Stimulated activated memory B cell treated with anti-CD40 and anti-IgM and Interleukin-4, amounts not matched to agents 10 μg/mL and 1 μg/mL and 100 μg/mL, for 72 hours (primary cell): ENCODE data around the gene CTNND2.
A peak's percentile ranks its signal among the peaks of the same experiment; 100 is the strongest.

ENCODE experiments used
- ATAC-seq: fragments of 150-1000 bp; cut with Tn5 transposase; 2 replicates; pipeline ENCODE4 v1.10.0; 2021
- H3K27ac Mint-ChIP-seq: one replicate; pipeline ENCODE4 v1.8.0; 2022; ENCODE audit warnings: mild to moderate bottlenecking, mixed read lengths
- H3K27me3 Mint-ChIP-seq: one replicate; pipeline ENCODE4 v1.8.0; 2022; ENCODE audit warnings: mixed read lengths
- H3K36me3 Mint-ChIP-seq: one replicate; pipeline ENCODE4 v1.8.0; 2022; ENCODE audit warnings: mixed read lengths
- H3K4me1 Mint-ChIP-seq: one replicate; pipeline ENCODE4 v1.8.0; 2022; ENCODE audit warnings: mixed read lengths
- H3K4me3 Mint-ChIP-seq: one replicate; pipeline ENCODE4 v1.8.0; 2022; ENCODE audit warnings: mild to moderate bottlenecking, moderate library complexity, mixed read lengths
- H3K9me3 Mint-ChIP-seq: one replicate; pipeline ENCODE4 v1.8.0; 2022; ENCODE audit warnings: mixed read lengths

The CTNND2 gene

DNA sequence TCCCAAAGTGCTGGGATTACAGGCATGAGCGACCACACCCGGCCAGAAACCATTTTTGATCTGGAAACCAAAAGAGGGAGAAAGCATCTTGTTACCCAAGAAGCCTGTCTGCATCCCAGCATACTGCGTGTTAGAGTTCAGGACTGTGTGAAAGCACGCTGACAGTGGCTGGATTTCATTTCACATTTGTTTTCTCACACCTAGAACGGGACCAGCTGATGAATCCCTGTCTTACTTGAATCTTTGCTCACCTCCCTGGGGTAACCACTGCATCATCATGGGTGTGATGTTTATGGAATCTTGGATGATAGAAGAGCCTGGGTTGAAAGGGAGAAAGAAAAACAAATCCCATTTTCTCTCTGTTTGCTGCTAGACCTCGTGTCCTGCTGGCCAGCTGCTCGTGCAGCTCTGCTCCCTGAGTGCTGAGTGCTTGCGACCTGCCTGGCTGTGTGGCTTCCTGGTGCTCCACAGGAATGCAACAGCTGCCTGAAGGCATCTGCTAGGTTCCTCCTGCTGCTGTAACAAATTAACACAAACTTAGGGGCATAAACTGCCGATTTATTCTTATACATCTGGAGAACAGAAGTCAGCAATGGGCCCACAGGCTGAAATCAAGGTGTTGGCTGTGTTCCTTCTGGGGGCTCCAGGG, 764.9 kb downstream of the CTNND2 start:
- H3K9me3 Mint-ChIP-seq: no peaks in the 10 kb centered on the region
- H3K27ac Mint-ChIP-seq: no peak overlapping the region
- H3K27me3 Mint-ChIP-seq: peaks cover 7% of the 10 kb centered on the region
- no peaks in the 10 kb centered on the region for H3K36me3 Mint-ChIP-seq
- no peak overlapping the region for H3K4me3 Mint-ChIP-seq
- no peak for ATAC-seq
- no peaks in the 10 kb centered on the region for H3K4me1 Mint-ChIP-seq

DNA sequence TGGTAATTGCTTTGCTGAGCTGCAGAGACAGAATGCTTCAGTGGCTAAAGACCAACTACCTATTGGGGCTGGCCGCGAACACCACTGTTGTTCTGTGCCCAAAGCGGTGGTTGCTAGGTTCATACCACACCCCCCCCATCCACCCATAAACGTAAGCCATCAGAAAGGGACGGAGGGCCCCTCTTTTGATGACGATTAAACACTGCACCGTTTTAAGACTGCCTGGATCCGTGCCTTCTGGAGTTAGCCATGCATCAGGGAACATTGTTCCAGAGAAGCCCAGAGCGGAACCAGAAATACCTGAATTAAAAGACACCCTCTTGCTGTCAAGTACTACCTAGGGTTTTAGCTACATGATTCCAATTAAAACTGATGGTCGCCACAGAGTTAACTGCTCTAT, 774.1 kb downstream of the CTNND2 start:
- no peaks in the 10 kb centered on the region for H3K4me1 Mint-ChIP-seq
- H3K4me3 Mint-ChIP-seq: no peak overlapping the region
- H3K27me3 Mint-ChIP-seq: peaks cover 15% of the 10 kb centered on the region
- no peak for ATAC-seq
- no peaks in the 10 kb centered on the region for H3K9me3 Mint-ChIP-seq
- H3K36me3 Mint-ChIP-seq: no peaks in the 10 kb centered on the region
- no peak overlapping the region for H3K27ac Mint-ChIP-seq

- Mint-ChIP-seq H3K9me3 (no peaks in the 10 kb centered on the region), H3K27ac (no peak overlapping the region), H3K27me3 (peaks cover 19% of the 10 kb centered on the region), H3K36me3 (no peaks in the 10 kb centered on the region), H3K4me3 (no peak overlapping the region), H3K4me1 (no peaks in the 10 kb centered on the region)
- no peak for ATAC-seq
These were observed 776.2 kb downstream of the CTNND2 start for GRCh38 chr5:11128021-11128420.

- H3K36me3 Mint-ChIP-seq: no peaks in the 10 kb centered on the region
- ATAC-seq: no peak
- H3K4me1 Mint-ChIP-seq: no peaks in the 10 kb centered on the region
- no peak overlapping the region for H3K4me3 Mint-ChIP-seq
- H3K9me3 Mint-ChIP-seq: no peaks in the 10 kb centered on the region
- H3K27me3 Mint-ChIP-seq: peaks cover 19% of the 10 kb centered on the region
- H3K27ac Mint-ChIP-seq: no peak overlapping the region
These were observed 777.4 kb downstream of the CTNND2 start for GRCh38 chr5:11126844-11127243.

DNA sequence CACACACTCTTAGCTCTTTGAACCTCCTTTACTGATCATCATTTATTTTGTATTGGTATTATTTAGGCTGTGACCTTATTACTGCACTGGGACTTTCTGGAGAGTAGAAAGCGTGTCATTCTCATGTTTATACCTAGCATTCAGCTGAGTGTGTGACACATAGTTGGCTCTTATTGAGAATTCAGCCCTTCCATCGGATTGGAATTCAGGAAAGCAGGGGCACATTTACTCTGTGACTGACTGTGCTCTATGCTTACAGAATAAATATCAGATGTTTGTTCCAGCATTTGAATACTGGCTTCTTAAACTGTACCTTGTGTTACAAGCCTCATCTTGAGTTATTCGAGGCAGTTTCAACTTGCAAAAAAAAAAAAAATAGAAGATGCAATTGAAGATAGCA, 782.4 kb downstream of the CTNND2 start:
- no peaks in the 10 kb centered on the region for H3K4me1 Mint-ChIP-seq
- no peaks in the 10 kb centered on the region for H3K9me3 Mint-ChIP-seq
- no peak overlapping the region for H3K4me3 Mint-ChIP-seq
- H3K36me3 Mint-ChIP-seq: no peaks in the 10 kb centered on the region
- H3K27me3 Mint-ChIP-seq: peaks cover 19% of the 10 kb centered on the region
- H3K27ac Mint-ChIP-seq: no peak overlapping the region
- no peak for ATAC-seq

DNA sequence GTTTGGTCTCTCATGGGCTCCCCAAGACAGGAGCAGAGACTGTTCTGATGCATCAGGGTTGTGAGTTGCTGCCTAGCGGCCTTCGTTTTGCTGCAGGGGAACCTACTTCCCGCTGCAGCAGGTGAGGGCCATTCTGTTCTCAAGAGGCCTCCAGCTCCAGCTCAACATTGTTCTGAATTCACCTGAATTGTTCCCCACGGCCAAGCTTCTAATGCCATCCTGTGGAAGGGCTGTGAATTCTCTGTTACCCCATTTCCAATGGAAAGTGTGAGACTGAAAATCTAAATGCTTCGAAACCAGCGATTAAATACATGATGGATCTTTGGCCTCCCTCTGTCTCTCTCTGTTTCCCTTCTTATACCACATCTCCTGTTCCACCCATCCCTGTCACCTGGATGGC, 794.1 kb downstream of the CTNND2 start:
- no peak for ATAC-seq
- no peaks in the 10 kb centered on the region for H3K36me3 Mint-ChIP-seq

DNA sequence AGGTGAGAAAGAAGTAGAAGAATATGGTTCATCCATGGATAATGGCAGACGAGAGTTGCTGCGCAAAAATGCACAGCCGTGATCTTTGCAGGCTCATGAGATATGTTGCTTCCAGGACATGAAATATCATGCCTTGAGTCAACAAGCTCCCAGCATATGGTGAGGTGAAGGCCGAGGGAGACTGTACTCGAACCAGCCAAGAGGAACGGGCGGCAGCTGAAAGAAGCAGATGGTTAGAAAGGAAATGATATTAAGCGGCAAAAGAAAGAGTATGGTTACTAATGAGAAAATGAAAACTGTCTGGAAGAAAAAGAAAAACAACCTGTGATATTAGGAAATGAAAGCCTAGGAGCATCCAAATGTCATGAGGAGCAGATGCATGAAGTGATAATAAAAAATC, 798.5 kb downstream of the CTNND2 start:
- H3K27me3 Mint-ChIP-seq: no peaks in the 10 kb centered on the region
- H3K4me1 Mint-ChIP-seq: no peaks in the 10 kb centered on the region
- H3K9me3 Mint-ChIP-seq: no peaks in the 10 kb centered on the region
- no peak overlapping the region for H3K27ac Mint-ChIP-seq
- H3K4me3 Mint-ChIP-seq: no peak overlapping the region
- ATAC-seq: no peak
- H3K36me3 Mint-ChIP-seq: no peaks in the 10 kb centered on the region

More for the DNA sequence above, 794.1 kb downstream of the CTNND2 start:
- Mint-ChIP-seq H3K27me3 (peaks cover 11% of the 10 kb centered on the region), H3K4me1 (no peaks in the 10 kb centered on the region), H3K4me3 (no peak overlapping the region), H3K9me3 (peaks cover 4% of the 10 kb centered on the region), H3K27ac (no peak overlapping the region)

GRCh38 chr5:11104651-11105112, 799.6 kb downstream of the CTNND2 start:
- H3K4me1 Mint-ChIP-seq: no peaks in the 10 kb centered on the region
- no peak overlapping the region for H3K27ac Mint-ChIP-seq
- H3K9me3 Mint-ChIP-seq: no peaks in the 10 kb centered on the region
- no peak overlapping the region for H3K4me3 Mint-ChIP-seq
- ATAC-seq: no peak
- no peaks in the 10 kb centered on the region for H3K36me3 Mint-ChIP-seq
- H3K27me3 Mint-ChIP-seq: no peaks in the 10 kb centered on the region

DNA sequence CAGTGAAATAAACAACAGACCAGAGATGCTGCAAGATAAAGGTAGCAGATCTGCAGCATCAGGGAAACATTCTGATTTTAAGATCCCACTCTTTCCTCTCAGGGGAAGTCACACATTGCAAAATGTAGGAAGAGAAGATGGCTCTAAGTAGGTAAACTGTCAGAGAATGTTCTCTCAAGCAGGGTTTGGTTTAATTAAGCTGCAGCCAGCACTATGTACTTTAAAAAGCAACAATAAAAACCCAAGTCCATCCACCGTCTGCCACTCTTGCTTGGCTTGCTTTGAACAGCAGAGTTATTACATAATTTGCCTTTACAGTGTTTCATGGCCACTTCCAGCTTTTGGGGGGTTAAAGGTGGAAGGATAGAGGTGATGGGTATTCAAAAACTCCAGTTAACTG, 800.0 kb downstream of the CTNND2 start:
- H3K27me3 Mint-ChIP-seq: no peaks in the 10 kb centered on the region
- H3K4me1 Mint-ChIP-seq: no peaks in the 10 kb centered on the region
- no peaks in the 10 kb centered on the region for H3K36me3 Mint-ChIP-seq
- no peak for ATAC-seq
- H3K27ac Mint-ChIP-seq: no peak overlapping the region
- H3K9me3 Mint-ChIP-seq: no peaks in the 10 kb centered on the region
- H3K4me3 Mint-ChIP-seq: no peak overlapping the region

- Mint-ChIP-seq H3K36me3 (no peaks in the 10 kb centered on the region), H3K27me3 (peaks cover 11% of the 10 kb centered on the region), H3K9me3 (peaks cover 2% of the 10 kb centered on the region), H3K4me1 (no peaks in the 10 kb centered on the region), H3K4me3 (no peak overlapping the region), H3K27ac (no peak overlapping the region)
- ATAC-seq: no peak
These were observed 820.1 kb downstream of the CTNND2 start for GRCh38 chr5:11084111-11084510.

DNA sequence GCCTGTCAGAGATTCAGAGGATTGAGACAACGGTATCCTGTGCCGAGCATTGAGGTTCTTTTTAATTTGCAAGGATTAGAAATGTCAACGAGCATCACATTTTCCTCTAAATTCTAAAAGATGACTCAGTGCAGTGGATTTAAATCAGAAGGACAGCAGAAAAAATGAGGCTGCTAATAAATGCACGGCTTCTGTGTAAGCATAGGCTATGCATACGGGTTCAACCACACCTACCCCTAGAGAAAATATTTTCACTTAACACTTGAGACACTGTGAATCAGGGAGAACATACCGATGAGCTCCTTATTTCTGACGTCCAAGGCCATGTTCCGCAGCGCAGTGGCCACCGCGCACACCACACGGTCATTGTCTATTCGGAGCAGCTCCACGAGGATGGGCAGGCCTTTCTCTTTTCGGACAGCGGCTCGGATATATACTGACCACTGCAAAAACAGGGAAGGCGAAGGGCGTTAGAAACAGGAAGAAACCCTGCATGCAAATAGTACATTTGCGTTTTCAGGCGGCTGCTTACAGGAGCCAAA, 821.8 kb downstream of the CTNND2 start:
- Mint-ChIP-seq H3K27me3 (peaks cover 17% of the 10 kb centered on the region), H3K27ac (no peak overlapping the region), H3K4me3 (no peak overlapping the region), H3K36me3 (no peaks in the 10 kb centered on the region), H3K9me3 (no peaks in the 10 kb centered on the region), H3K4me1 (no peaks in the 10 kb centered on the region)
- no peak for ATAC-seq

GRCh38 chr5:11076945-11077613, 827.2 kb downstream of the CTNND2 start:
- H3K27ac Mint-ChIP-seq: no peak overlapping the region

GRCh38 chr5:11075035-11075805, 829.0 kb downstream of the CTNND2 start:
- Mint-ChIP-seq H3K27me3 (peaks cover 25% of the 10 kb centered on the region), H3K27ac (no peak overlapping the region), H3K4me3 (no peak overlapping the region), H3K4me1 (no peaks in the 10 kb centered on the region), H3K9me3 (peaks cover 7% of the 10 kb centered on the region), H3K36me3 (peaks cover 6% of the 10 kb centered on the region)
- no peak for ATAC-seq

More at GRCh38 chr5:11076945-11077613, 827.2 kb downstream of the CTNND2 start:
- no peak for ATAC-seq
- no peaks in the 10 kb centered on the region for H3K36me3 Mint-ChIP-seq
- H3K4me3 Mint-ChIP-seq: no peak overlapping the region
- no peaks in the 10 kb centered on the region for H3K9me3 Mint-ChIP-seq
- H3K4me1 Mint-ChIP-seq: no peaks in the 10 kb centered on the region
- H3K27me3 Mint-ChIP-seq: peaks cover 14% of the 10 kb centered on the region

DNA sequence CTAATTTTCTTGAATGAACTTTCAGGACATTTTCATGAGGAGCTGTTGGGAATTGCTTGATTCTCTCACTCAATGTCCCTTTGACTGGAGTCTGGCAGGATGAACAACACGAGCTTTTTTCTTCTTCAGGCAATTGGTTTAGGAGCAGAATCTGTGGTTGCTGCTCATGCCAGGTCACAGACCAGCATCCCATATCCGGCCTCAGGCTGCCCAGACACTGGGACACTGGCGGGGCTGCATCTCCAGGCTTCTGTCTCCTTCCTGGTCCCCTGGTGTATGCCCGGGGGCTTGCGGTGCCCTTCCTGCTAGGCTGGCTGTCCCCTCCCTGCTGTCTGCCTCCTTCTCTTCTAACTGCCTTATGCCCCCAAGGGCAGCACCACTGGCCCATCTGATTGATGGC, 831.7 kb downstream of the CTNND2 start:
- Mint-ChIP-seq H3K4me3 (no peak overlapping the region), H3K27me3 (peaks cover 23% of the 10 kb centered on the region), H3K36me3 (peaks cover 6% of the 10 kb centered on the region), H3K27ac (no peak overlapping the region), H3K4me1 (no peaks in the 10 kb centered on the region), H3K9me3 (peaks cover 15% of the 10 kb centered on the region)
- ATAC-seq: peak; percentile 27

DNA sequence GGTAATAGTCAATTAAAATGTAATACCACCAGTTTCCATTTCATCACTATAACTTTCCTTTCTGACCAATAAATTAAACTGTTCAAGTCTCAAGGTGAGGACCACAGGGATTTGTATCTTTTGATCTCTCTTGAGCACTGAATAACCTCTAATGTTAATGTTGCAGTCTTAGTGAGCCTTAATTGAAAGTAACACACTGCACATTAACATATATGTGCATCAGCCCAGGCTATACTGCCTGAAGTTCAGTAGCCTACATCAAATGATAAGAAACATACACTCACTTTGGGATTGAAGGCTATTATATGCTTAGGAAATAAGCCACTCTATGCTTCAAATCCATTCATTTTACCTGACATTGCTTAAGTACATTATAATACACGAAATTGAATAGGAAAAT, 832.2 kb downstream of the CTNND2 start:
- H3K27me3 Mint-ChIP-seq: peaks cover 18% of the 10 kb centered on the region
- no peak overlapping the region for H3K27ac Mint-ChIP-seq
- H3K9me3 Mint-ChIP-seq: peaks cover 15% of the 10 kb centered on the region
- H3K4me3 Mint-ChIP-seq: no peak overlapping the region
- H3K36me3 Mint-ChIP-seq: peaks cover 6% of the 10 kb centered on the region
- ATAC-seq: no peak
- no peaks in the 10 kb centered on the region for H3K4me1 Mint-ChIP-seq
